HG02973 (cell line): ENCODE results near the gene ANO3.
"Not testable (repeated sequence)": the region's sequence is repeated elsewhere in the genome, so short reads cannot be mapped to it uniquely, and the experiment has no call there.

Experiments used
- ATAC-seq: cut with Tn5 transposase; IDR thresholded peaks from one replicate; pipeline ENCODE4 v1.9.1; 2021; ENCODE audit warnings: moderate library complexity; ENCODE audit not compliant: unreplicated experiment

The ANO3 gene

DNA sequence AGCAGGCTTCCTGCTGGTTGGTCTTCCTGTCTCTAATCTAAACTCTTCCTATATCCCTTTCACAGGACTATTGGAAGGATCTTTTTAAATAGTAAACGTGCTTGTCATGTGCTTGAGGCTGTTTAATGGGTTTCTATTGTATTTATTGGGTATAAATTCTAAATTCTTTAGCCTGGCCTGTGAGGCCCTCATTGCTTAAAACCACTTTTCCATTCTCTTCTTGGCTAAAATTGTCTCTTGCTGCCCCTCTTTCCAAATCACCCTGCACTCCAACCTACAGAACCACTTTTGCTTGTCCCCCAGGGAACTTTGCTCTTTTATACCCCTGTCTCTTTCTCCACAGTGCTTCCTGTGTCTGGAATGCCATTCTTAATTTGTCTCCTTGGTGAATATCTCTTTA, 286.5 kb downstream of the ANO3 start:
- no peak for ATAC-seq

DNA sequence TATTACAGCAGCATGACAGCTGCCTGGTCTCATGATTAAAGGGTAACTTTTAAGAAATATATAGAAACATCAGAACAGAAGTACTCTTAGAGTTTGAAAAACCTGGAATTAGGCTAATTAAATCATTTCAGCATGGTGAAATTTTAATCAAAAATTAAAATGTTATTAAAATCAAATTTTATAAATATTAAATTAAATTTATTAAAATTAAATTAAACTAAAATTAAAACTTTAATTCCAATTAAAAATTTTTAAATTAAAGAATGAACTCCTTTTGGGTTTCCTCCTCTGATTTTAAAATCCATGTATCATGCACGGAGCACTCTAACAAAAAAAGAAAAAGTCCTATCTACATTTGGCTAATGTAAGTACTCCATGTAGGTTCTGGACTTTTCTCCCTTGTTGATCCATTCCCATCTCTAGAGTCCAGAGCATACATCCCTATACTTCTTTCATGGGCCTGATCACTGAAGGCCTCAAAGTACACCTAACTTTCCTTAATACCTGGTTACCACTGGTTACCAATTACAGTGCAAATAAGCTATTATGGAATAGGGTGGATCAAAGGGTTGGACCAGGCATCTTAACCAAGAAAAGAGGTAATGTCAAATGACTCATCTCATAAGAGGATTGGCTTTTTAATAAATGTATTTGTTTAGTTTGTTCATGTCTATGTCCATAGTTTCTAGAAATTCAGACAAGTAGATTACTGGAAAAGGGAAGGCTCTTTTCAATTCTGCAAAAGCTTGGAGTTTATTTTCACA, 288.5 kb downstream of the ANO3 start:
- no peak for ATAC-seq

DNA sequence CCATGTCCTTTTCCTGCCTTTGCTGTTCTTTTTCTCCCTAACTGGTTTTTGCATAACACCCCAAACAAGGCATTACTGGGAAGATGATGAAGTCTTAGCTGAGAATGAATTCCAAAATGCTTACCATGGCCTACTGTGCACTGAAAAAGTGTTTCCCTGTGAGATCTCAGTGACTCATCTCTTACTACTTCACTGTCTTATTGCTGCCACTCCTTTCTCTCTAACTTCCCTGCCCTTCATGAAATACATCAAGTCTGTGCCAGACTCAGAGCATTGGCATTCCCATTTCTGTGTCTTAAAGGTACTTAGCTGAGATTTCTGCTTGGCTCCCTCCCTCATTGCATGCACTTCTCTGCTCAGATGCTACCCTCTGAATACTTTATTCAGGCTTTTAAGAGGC, 289.2 kb downstream of the ANO3 start:
- ATAC-seq, result no peak

DNA sequence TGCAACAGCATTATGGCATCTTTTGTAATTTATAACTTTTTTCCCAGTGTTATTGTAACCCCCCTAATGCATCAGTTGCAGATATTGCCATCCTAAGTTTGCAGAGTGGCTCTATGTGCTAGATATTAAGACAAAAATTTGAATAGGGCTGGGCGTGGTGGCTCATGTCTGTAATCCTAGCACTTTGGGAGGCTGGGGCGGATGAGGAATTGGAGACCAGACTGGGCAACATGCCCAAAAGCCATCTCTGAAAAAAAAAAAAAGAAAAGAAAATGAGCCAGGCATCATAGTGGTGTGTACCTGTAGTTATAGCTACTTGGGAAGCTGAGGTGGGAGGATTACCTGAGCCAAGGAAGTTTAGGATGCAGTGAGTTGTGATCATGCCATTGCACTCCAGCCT, 290.3 kb downstream of the ANO3 start:
- ATAC-seq, result no peak

DNA sequence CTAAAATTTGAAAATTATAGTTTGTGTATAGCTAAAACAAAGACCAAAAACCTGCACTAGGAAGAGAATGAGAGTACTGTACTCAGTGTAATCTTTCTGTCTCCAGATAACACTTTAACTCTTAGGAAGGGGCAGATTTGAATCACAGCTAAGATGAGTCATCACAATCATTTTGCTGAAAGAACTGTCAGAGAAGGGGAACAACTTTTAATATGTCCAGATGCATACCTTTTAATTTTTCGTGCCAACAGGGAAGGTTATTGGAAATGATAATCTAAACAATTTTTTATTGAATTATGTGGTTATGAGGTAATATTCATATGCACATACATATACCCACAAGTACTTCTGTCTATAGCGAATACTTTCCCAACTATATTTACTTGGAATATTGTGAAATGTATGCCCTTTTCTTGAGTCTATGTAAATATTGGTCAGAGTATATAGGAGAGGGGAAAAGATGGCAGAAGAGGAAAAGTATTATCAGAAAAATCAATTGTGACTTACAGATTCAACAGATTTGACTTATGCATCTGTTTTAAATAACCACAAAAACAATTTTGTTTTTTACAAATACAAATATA, 291.2 kb downstream of the ANO3 start:
- ATAC-seq, result no peak

DNA sequence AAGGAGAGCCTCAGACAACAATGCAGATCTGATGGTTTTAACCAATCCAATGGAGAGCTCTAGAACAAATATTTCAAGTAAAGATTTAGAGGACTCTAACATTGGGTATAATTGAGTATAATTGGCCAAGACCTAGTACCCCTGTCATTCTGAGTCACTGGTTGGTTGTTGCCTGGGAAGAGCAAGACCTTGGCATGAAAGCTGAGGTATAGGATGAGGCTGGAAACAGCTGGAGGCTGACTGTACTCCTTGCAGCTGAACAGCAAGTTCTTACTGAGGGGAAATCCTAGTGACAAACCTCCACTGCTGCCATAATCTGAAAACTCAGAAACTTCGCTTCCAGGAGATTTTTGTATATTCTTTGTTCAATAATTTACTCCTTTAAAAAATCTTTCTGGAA, 294.4 kb downstream of the ANO3 start:
- ATAC-seq, result no peak

DNA sequence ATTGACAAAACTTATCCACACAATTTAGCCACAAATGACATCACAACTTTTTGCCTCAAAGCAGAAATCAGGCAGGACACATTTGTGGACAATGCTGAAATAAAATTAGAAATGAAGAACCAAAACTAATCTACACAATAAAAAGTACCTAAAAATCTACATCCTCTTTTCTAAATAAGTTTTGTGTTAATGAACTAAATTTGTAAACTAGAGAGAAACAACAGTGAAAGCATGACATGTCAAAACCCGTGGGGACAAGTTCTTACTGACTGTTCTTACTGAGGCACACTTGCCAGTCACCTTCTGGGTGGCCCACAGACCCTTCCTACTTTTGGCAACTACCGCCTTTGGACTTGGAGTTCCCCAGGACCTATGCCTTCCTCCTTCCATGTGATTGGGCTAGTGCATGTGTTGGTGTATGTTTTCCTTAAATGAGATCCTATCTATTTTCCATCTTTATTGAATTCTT, 300.8 kb downstream of the ANO3 start:
- peak; percentile 50 for ATAC-seq

DNA sequence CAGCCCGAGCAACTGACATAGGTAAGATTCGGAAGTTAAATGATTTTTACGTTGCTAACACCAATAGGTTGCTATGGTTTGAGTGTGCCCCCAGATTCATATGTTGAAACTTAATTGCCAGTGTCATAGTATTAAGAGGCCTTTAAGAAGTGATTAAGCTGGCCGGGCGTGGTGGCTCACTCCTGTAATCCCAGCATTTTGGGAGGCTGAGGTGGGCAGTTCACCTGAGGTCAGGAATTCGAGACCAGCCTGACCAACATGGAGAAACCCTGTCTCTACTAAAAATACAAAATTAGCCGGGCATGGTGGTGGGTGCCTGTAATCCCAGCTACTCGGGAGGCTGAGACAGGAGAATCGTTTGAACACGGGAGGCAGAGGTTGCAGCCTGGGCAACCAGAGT, 311.4 kb downstream of the ANO3 start:
- not testable (repeated sequence) for ATAC-seq

DNA sequence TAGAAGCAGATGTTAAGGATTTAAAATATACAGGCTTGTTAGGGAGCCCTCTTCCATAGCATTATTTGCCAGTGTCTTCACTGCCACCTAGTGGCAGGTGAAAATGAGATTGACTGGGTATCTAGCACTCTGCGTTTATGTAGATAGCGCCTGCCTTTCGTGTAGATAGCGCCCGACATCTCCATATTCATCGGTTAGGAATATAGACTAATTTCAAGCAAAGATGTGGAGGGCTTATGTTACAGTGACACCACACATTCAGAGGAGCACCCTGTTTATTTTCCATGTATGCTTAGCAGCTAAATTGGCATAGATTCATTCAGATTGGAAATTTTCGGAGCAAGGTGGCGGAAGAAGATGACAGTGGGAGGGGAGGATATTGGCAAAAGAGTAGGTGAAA, 318.0 kb downstream of the ANO3 start:
- ATAC-seq, result peak; percentile 73

DNA sequence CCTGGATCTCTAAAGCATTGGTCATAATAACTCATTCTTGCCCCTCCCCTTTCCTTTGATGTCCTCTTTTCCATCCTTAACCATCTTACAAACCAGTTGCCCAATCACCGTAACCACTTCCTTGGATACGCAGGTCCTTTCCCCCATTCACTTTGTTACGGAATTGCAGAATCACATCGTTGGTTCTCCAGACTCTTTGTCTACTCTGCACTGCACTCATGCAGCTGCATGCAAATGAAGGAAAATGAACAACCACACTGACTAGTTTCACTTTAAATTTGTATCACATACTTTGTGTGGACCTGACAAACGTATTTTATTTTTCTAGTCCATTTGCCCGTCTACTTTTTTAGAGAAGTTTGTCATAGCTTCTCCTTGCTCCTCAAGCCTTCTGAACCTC, 320.0 kb downstream of the ANO3 start:
- no peak for ATAC-seq

DNA sequence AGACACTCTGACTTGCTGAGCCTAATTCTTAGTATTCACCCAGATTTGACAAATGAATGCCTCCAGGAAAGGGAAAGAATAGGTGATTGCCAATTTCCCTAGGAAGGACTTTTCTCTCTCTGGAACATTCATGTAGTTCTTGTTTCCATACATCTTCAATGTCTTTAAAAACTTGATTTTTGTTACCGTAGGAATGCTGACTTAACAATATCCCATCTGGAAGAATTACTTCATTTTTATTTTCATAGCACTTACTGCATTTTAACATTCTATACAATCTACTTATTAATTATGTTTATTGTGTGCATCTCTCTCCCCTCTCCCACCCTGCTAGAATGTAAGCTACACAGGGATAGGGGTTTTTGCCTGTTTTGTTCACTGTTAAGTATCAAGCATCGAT, 323.4 kb downstream of the ANO3 start:
- ATAC-seq, result no peak

DNA sequence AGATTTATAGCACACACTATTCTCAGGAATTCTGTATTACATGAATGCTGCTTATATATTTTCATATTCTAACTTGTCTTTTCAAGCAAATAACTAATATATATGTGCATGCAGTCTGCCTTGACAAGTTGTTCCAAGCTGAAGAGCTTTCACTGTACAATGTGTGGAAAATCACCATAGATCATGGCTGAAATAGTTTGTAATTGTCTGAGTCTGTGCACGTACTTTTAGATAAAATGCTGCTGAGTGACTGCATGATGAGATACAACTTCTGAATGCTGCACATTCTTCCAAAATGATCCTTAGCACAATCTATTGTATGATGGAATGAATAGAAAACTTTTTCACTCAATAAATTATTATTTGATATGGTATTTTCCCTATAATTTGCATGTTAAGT, 331.0 kb downstream of the ANO3 start:
- ATAC-seq, result no peak

DNA sequence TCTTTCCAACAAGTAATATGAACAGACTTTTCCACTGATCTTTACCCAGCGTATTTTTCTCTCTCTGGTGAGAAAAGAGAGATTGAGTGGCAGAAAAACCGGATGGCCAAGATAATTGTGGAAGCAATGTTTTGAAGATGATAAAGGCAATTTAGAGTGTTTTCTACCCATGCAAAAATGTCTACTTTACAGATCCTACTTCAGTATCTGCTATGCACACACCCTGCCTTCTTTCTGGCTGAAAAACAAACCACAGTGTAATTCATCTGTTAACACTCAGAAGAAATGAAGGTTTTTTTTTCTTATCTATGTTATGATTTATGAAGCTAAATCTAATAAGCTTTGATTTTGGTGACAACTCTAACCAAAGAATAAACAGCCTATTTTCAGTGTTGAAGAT, 333.1 kb downstream of the ANO3 start:
- ATAC-seq, result no peak

DNA sequence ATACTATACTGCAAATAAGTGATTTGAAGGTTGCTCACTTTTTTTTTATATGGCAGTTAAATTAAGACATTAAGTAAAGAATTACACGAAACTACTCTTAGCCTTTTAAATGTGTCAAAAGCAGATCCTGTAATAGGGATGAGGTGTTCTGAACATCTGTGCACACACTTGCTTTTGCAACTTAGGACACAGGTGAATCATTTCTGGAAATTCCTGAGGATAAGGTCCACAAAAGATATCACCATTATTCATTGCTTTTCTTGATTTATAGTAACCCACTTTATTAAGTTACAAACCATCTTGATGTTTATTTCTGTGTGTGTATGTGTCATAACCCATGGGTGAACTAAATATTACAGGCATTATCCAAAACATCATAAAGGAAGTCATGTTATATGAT, 334.0 kb downstream of the ANO3 start:
- no peak for ATAC-seq

DNA sequence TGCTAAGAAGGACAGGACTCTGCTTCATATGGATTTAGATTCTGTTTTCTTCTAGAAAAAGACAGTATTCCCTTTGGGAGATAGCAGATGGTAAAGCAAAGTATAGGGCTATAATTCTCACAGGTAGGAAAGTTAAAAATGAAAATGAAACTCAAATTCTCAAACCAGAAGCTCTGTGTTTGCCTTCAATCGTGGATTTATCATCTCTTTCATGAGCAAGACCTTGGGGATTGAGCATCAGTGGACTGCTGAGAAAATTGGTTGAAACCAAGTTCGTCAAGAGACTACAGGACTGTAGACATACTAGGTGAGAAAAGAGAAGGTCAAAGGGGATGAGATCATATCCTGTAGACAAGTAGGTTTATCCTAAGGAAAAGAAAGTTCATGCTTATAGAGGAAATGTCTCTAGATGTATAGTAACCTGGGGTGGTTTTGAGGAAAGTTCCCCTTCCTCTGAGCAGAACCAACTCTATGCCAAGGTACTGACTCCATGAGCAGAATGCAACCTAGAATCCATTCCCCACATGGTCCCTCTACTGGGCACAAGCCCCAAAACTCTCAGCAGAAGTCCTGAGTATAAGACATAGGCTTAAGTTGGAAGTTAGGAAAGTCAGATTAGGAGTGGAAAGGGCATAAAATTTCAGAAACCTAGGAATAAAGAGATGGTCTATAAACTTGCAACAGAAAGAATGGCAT, 343.5 kb downstream of the ANO3 start:
- no peak for ATAC-seq

DNA sequence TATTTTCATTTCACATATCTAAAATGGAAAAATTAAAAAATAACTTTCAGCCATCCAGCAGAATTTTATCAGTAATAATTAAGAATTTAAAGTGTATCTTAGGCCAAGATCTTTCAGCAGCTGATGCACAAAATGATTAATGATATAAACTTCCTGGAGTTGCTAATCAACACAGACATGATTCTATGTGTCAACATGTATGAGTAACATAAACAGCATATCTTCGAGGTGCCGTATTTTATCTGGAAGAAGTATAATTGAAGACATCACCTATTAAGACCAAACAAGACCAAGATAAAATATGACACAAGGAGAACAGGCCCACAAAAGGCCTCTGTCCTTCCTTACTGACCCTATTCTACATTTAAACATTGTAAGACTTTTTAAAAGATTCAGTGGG, 344.7 kb downstream of the ANO3 start:
- ATAC-seq, result no peak

DNA sequence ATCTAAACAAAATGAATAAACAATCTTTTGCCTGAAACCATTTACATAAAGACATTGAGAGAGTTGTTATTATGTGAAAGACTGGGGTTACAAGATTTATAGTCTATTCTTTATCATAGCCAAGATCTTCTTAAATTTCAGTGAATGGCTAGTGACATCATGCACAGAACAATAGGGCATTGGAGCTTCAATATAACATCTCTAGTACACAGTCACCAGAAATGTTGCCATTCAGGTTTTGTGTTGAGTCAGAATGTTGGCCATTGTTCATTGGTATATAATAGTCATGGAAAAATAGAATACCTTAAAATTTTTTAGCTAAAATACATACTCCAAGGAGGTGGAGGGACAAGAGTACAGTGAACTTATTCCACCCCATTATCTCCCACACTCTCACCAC, 345.6 kb downstream of the ANO3 start:
- ATAC-seq, result no peak

DNA sequence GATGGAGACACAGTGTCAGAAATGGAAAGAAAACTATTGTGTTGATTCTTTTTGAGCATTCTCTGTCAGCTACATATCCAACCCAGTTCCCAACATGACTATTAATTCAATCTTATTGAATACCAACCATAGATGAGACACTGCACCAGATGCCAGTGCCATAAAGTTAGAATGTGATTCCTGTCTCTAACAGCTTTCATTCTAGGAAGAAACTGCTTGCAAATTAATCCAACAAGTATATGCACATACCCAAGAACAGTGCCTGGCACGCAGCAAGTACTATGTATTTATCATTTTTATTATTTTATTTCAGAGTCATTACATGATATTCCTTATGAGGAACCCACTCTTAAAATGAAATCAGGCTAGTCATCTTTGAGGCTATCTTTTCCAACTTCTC, 355.4 kb downstream of the ANO3 start:
- no peak for ATAC-seq

DNA sequence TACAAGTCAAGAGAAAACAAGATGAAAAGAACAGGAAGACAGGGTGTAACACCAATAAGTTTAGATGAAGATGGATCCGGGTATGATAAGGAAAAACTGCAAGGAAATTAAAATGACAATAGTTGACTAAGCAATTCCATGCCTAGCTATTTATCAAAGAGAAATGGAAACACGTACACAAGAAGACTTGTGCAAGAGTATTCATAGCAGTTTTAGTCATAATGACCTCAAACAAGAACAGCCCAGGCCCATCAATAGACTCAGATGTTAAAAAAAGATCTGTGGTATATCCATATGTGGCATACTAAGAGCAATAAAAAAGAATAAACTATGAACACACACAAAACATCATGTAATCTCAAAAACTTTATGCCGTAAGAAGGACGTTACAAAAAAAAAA, 356.8 kb downstream of the ANO3 start:
- ATAC-seq, result no peak

DNA sequence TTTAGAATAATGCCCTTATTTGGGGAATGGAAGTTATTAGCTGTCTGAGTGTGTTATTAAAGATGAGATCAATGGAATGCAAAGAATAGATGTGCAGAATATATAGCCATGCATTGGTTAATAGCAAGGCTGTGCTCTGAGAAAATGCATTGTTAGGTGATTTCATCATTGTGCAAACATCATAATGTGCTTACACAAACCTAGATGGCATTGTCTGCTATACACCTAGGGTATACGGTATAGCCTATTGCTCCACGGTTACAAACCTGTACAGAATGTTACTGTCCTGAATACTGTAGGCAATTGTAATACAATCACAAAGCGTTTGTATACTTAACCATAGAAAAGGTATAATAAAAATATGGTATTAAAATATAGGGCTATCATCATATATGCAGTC, 364.4 kb downstream of the ANO3 start:
- ATAC-seq, result no peak

DNA sequence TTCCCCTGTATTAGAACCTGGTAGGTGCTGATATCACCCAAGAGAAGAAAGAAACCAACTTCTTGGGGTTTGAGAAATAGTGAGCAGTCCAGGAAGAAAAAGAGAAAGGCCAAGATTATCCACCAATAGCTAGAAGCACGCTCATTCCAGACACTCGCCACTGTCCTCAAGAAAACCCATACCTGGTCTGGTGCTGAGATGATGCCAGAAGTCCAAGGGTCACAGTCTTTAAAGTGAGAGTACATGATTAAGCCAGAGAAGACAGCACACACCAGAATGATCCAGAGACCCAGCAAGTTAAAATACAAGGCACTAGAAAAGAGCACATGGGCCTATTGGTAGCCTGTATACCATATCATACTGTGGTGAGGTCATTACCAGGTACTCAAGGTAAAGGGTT, 366.3 kb downstream of the ANO3 start:
- no peak for ATAC-seq

DNA sequence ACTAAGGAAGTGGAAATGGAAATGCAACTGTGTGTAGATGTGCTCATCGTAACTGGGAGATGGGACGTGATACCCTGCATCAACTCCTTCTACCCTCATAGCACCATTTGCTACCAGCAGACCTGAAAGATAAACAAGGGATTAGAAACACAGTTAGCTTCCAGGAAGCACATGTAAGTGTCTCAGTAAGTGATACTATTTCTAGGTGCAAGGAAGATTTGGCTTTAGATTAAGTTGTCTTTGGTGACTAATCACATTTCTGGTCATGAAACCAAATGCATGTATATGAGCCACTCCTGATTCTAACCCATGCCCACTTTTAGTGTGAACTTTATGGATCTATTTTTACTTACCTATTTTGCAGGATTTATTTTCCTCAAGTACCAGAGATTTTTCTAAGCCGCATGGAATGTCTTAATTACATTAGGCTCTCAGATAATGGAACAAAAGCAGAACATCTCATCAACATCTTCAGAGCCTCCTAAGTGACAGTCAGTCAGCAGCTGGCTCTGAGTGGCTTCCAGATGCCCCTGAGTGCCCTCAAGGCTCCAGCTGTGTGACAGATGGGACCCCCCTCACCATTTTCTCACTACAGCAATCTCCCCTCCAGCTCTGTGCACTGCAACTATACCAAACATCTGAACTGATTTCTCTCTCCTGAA, 368.8 kb downstream of the ANO3 start:
- no peak for ATAC-seq
